Activated CD4-positive, alpha-beta T cell treated with anti-CD3 and anti-CD28 coated beads, Interleukin-2, Interleukin-6, amounts not matched to agents 100 ng/mL and 50 ng/mL, durations not matched to agents 16 hours and 8 hours (primary cell): ENCODE measurements around the gene IDH3G.
"Not testable (repeated sequence)": the region's sequence is repeated elsewhere in the genome, so short reads cannot be mapped to it uniquely, and the experiment has no call there.

Source experiments
- DNase-seq: peaks from one replicate; pipeline ENCODE4 v3.0.0-alpha.2; 2020

The IDH3G gene

DNA sequence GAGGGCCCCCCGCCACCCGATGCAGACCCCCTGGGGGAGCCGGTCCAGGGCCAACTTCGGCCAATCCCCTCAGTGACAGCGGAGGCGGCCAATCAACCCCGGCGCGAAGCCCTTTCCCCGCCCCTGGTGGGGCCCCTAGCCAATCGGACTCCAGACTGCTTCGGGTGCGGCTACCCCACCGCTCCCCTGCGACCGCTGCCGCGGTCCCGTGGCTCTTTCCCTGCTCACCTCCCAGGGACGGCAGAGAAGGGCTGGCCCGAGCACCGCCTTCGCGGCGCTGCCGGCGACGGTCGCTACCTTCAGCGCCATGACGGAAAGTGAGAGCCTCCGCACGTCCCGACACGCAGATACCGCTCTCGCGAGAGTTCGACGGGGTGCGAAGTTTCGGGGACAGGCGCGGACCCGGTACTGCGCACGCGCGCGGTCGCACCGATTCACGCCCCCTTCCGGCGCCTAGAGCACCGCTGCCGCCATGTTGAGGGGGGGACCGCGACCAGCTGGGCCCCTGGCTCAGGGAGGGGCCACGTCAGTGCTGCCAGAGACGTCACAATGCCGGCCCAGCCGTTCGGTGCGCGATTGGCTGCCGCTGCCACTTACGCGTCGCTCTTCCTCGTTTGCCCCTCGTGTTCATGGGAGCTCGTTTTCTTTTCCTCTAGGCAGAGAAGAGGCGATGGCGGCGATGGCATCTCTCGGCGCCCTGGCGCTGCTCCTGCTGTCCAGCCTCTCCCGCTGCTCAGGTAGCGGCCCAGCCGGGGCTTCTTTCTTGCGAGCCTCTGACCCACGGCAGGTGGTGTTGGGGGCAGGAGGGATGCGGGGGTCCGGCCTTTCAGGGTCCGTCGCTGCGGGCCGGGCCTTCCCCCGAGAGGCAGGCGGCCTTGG is at the start of gene IDH3G, which contains the start of gene SSR4:
Gene IDH3G, minus strand, starts transcription at position 358 of the 879 bp plus-strand sequence. Its CDS starts 49 bp downstream, at position 309.
Gene SSR4, plus strand, starts transcription at position 651 of the 879 bp plus-strand sequence. Its CDS starts 20 bp downstream, at position 671.
- peak; percentile 94 for DNase-seq

DNA sequence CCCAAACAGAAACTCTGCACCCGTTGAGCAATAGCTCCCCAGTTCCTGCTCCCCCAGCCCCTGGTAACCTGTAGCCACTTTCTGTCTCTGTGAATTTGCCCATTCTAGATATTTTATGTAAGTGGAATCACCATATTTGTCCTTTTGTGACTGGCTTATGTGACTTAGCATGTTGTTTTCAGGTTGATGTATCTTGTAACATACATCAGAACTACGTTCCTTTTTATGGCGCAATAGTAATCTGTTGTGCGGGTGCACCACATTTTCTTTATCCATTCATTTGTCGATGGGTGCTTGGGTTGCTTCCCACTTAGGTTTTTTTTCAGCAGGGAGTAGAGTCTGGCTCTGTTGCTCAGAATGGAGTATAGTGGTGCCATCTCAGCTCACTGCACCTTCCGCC is 42.7 kb upstream of the IDH3G start:
- DNase-seq: no peak

DNA sequence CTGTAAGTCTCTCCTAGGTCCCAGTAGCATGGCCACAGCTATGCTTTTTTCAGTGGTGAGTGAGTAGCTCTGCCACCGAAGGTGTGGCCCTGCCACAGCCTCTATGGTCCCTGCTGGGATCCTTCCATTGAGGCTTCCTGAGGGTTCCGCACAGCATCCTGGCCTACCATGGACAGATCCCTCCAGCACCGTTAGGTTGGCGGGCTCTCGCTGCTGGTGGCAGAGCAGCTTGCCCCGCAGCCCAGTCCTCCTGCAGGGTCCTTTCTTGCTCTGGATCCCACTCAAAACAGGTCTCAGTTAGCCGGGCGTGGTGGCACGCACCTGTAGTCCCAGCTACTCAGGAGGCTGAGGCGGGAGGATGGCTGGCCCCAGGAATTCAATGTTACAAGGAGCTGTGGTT is 38.6 kb upstream of the IDH3G start:
- no peak for DNase-seq

DNA sequence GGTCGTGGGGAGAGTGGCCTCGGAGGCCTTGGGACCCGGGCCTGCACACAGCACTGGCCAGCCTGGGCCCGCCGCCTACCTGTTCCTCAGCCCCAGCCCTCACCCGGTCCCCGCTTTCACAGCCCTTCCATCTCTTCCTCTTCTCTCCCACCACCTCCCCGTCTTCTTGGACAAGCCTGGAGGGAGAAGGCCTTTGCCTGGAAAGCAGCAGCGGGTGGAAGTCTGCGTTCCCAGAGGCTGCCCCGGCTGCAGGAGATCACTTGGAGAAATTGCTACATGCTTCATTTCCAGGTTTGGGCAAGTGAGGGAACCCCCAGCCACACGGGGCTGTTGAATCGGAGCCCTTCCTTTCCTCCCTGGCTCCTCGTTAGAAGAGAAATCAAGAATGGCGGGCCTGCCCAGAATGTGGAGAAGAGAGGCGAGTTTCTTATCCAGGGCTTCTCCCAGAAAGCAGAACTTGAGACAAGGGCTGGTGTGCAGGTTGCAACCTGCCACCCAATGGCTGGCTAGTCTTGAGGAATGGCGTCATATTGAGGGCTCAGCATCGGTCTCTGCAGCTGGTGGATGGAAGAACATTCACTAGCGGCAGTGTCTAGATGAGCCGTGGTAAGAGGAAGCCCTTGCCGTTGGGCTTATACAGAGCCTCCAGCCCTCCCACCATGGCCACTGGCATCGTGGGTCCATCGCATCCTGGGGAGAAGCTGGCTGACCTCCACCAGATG is 37.4 kb upstream of the IDH3G start:
- DNase-seq: no peak

DNA sequence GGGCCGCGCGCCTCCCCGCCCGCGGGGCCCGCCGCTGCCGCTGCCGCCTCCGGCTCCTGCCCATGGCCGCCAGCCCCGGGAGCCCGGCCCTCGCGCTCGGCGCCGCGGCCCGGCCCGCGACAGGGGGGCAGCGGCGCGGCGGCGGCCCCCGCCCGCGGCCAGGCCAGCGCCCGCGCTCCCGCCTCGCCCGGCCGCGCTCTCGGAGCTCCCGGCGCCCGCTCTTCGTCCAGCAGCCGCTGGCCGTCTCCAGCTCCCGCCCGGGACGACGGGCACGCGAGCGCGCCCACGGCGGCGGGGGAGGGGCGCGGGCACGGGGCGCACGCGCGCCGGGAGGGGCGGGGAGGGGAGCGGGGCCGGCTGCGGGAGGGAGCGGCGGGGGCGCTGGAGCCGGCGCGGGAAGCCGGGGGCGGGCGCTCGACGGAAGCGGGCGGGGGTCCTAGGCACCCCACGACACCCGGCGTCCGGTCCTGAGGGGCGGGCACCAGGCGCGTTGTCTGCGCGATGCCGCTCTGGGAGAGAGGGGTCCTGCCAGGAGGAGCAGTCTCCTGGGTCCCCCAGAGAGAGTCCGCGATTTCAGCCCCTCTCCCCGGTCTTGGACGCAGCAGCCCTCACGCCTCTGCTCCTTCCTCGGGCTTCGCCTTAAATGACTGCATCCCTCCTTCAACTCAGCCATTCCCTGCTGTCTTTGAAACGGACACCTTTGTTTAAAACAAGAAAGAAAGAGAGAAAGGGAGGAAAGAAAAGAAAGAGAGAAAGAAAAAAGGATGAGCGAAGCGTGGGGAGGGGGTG is 36.7 kb upstream of the IDH3G start:
- no peak for DNase-seq

DNA sequence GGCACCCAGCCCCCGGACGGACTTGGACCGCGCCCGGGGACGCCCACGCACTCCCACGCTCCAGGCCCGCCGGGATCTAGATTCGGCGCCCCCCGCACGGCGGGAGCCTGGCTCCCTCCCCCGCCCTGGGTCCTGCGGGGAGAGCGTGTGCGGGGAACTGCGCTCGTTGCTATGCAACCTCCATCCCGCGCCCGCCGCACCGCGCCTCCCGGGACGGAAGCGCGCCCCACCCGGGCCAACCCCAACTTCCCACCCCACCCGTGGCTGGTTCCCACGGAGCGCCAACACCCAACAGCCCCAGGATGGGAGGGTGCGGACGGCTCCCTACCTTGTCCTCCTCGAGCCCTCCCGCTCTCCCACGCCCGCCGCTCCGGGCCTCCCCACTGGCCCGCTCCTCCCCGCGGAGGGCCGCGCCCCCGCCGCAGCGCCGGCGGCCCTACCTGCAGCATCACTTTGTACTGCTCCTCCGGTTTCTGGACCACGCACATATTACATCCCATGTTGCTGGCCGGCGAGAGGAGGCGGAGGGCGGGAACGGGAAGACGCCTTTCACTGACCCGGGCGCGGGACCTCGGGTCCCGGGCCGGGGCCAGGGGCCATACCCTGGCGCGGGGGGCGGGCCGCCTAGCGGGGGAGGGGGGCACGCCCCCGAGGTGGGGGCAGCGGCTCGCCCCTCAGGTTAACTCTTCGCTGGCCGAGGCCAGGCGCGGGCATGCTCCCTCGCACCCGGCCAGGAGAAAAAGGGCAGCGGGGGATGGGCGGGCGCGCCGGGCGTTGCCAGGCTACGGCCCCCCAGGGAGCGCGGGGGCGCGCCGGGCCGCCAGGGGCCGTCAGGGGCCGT is 35.8 kb upstream of the IDH3G start, which contains the start of gene PDZD4:
Gene PDZD4, minus strand, starts transcription at position 746 of the 841 bp plus-strand sequence. Its CDS starts 246 bp downstream, at position 500.
- no peak for DNase-seq

DNA sequence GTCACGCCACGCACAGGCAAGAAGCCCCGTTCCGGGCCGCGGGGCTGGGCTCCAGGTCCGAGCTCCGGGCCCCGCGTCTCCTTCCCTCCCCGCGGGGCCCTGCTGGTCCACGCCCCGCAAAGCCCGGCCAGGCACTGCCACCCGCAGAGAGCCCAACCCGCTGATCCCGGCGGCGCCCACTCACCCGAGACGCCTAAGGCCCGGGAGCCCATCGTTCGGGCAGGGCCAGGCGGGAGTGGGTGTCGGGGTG is 35.3 kb upstream of the IDH3G start:
- no peak for DNase-seq

DNA sequence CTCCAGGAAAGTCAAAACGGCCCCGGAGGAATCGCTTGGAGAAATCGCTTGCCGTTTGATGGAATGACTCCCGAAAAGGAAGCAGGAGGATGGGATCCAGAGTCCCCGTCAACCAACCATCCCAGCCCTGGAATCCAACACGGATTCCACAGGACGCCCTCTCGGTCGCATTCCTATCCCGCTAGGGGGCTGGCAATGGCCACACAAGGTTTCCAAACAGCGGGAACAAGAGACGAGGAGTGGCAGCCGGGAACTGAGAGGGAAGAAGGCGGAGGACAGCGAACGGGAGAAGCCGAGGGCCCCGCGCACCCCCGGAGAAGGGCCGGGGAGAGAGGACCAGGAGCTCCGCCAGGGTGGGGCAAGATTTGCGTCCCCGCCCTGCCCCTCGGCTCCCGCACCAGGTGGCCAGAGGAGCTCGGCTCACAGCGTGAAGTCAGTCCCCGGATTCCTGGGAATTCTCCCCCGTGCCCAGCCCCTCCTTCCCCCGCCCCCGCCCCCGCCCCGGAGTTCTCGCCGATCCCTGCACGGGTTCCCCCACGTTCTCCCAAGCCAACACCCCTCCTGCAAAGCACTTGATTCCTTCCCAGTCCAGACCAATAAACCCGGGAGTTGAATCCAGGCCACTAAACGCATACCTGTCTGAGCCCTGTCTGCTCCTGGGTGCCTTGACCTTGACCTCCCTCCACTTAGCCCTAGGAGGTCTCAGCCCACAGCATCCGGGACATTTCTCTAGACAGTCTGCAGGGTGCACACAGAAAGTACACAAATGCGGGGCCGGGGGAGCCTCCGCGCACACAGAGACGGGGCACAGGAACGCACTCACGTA is 34.8 kb upstream of the IDH3G start:
- DNase-seq: no peak

DNA sequence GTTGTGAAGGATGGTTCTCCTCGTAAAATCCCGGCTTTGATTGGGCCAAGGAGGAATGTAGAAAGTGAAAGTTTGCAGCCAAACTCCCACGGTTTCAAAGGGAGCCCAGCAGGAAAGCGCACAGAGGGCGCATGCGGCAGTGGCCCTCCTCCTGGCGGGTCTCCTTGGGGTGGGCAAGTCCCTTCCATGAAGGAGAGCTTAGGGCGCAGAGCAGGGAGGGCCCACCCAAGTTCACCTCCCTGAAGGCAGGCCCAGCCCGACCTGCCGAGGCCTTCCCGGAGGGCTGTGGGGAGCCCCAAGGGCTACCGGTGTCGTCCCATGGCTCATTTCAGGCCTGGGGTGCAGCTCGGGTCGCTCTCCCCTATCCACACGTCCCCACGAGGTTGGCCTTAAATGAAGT is 34.1 kb upstream of the IDH3G start:
- no peak for DNase-seq

DNA sequence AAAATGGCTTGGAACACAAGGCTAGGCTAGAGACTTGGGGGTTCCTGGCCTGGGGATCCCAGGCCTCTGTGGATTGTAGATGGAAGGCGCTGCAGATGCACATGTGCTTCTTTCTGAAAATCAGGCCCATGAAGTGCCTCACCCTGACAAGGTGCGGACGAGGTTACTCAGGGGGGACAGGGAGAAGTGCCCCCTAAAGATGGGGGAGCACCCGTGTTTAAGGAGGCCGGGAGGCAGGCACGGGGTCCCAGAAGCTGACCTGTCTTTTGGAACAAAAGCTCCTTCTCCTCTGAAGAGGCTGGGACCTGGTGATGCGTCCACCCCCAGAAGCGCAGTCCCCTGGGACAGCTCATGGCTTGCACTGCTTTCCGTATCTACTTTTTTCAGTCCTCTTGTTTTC is 33.7 kb upstream of the IDH3G start:
- DNase-seq: no peak

DNA sequence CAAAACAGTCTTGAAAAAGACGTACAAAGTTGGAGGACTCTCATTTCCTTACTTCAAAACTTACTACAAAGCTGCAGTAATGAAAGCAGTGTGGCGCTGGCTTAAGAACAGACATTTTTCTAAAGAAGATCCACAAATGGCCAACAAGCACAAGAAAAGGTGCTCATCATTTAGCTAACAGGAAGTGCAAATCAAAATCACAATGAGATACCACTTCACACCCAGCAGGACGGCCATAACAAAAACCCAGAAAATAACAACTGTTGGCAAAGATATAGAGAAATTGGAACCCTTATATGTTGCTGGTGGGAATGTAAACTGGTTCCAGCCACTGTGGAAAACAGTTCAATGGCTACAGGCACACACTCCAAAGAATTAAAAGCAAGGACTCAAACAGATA is 32.8 kb upstream of the IDH3G start:
- DNase-seq: no peak

DNA sequence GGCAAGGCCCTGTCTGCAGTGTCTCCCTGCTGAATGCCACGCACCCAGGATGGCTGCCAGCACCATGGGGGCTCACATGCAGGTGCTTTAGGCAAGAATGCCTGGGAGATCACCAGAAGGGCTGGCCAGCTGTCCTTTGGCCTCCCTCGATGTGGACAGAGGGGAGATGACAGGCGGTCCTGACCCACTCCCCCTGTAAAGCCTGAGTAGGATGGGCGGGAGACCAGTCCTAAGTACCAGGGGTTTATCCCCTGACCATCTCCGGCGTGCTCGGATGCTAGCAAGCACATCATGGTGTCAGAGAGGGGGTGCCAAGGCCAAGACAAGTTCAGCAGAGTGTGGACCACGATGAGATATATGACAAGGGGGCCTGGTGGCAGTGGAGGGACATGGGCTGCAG is 30.9 kb upstream of the IDH3G start:
- DNase-seq: no peak

DNA sequence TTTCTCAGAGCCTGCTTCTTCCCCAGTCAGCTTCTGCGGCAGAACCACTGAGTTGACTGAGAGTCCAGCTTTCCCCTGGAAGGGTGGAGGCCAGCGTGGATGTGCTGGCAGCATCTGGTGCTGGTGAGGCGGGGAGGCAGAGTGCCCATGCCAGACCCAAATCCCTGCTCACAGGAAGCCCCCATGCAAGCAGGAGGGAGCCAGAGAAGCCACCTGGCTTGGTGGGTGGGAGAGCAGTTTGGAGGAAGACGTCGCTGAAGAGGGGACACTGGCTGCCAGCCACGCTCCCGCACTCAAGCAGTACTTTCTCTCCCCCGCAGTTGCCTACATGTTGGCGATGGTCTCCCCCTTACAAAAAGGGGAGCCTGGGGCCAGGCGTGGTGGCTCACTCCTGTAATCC is 30.2 kb upstream of the IDH3G start:
- no peak for DNase-seq

DNA sequence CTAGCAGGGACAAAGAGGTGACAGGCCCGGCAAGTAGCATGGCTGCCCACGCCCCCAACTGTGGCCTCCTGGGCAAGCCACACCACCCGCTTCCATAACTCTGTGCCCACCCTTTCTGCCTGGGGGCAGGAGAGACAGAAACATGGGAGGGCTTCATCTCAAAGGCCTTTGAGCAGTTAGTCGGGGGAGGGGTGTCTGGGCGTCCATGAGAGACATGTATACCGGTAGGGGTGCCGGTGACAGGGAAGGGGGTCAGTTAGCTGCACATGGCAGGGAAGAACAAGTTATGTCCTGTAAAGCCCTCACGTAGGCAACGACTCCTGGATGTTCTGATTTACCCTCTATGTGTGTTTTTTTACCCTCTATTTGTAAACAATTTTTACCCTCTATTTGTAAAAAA is 26.9 kb upstream of the IDH3G start:
- no peak for DNase-seq

DNA sequence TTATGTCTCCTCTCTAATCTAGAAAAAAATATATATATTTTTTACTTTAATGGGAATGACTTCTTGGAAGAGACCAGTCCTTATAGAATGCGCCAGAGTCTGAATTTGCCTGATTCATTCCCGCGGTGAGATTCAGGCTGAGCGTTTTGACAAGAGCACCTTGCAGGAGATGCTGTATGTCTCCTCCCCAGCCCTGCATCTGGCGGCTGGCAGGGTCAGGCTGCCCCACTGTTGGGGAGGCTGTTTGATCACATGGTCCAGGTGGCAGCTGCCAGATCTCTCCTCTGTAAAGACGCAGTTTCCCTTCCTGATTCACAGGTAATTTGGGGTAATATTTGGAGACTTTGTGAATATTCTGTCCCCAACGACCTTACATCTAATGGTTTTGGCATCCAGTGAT is 26.4 kb upstream of the IDH3G start:
- no peak for DNase-seq

DNA sequence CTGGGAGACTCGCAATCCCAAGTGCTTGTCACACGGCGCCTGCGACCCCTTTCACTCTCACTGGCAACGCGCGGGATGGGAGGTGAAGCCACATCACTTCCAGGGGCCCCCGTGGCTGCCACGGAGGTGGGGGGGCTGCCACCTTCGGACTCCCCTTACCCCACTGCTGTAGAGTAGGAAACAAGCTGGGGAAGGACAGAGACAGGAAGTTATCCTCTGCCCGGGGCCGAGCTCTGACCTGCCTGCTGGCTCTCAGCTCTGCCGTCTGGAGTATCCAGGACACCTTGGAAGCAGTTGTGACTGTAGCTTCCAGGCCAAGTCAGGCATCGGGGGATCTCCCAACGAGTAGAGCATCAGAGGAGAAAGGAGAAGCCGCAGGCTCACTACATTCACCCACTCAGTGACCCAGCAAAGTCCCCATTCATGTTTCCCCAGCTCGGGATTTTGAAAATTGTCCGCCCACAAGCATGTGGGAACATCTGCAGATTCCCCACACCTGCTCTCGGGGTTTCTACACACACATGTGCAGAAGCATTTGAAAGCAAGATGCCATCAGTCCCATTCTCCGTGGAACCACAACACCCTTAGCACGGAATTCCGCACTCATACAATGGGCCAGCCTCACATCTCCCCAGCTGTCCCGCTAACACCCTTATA is 25.3 kb upstream of the IDH3G start:
- no peak for DNase-seq

DNA sequence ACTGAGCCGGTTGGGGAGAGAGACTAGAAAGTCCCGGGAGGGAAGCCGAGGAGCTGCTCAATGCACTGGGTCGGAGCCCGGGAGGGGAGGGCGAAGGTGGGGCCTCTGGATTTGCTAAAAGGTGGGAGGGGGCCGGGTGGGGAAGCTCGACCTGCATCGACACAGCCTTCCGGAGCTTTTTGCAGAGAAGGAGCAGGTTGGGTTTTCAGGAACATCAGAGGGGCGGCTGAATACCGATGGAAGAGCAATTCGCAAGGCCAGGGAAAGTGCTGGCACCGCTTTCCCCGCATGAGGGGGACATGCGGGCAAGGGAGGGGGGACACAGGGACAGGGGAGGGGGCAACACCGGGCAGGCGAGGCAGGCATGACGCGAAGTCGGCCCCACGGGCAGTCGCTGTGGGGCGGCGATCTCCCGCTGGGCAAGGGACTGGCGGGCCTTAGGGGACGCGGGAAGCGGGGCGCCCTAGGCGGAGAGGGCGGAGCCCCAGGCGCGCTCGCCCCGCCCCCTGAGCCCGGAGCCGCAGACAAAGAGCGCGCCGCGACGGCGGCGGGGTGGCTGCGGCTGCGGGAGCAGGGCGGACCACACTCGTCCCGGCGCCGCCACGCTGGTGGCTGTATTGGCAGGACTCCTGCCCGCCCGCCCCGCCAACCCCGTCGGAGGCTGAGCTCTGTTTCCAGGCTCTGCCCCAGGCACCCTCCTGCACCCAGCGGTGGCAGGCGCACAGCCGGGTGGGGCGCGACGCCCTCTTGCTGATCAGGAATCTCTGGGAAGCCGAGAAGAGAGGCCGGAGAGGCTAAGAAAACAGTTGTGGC is 24.6 kb upstream of the IDH3G start:
- DNase-seq: peak; percentile 34

DNA sequence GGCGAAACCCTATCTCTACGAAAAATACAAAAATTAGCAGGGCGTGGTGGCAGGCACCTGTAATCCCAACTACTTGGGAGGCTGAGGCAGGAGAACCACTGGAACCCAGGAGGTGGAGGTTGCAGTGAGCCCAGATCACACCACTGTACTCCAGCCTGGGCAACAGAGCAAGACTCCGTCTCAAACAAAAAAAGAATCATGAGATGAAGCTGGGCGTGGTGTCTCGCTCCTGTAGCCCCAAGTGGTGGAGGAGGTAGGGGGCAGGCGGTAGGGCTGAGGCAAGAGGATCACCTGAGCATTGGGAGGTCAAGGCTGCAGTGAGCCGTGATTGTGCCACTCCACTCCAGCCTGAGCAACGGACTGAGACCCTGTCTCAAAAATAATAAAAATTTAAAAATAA is 23.9 kb upstream of the IDH3G start:
- DNase-seq: not testable (repeated sequence)

DNA sequence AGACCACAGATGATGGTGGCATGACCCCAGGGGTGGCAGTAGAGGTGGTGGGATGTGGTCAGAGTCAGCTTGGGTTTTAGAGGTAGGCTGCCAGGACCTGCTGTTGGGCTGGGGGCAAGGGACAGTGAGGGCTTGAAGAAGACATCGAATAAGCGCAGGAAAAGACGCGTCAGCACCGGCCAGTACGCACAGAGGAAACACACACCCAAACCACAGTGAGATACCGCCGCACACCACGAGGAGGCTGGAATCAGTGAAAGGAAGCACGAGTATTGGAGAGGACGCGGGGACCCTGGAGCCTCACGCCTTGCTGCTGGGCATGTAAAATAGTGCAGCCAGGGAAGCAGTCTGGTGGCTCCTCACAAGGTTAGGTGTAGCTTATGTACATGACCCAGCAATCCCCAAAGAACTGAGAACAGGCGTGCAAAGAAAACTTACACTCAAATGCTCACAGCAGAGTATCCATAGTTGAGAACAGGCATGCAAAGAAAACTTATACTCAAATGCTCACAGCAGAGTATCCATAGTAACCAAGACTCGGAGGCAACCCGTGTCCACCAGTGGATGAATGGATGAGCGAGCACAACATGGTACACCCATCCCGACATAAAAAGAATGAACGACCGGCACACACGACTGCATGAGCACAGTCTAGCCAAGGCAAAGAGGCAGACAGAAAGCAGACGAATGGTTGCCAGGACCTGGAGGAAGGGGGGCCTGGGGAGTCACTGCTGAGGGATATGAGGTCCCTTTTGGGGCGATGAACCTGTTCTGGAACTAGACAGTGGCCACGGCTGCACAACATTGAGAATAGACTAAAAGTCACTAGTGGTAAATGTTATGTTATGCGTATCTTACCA is 22.9 kb upstream of the IDH3G start:
- no peak for DNase-seq
